Measurements from ENCODE around the gene CAMKMT.

- TF ChIP-seq, protein P1, sequence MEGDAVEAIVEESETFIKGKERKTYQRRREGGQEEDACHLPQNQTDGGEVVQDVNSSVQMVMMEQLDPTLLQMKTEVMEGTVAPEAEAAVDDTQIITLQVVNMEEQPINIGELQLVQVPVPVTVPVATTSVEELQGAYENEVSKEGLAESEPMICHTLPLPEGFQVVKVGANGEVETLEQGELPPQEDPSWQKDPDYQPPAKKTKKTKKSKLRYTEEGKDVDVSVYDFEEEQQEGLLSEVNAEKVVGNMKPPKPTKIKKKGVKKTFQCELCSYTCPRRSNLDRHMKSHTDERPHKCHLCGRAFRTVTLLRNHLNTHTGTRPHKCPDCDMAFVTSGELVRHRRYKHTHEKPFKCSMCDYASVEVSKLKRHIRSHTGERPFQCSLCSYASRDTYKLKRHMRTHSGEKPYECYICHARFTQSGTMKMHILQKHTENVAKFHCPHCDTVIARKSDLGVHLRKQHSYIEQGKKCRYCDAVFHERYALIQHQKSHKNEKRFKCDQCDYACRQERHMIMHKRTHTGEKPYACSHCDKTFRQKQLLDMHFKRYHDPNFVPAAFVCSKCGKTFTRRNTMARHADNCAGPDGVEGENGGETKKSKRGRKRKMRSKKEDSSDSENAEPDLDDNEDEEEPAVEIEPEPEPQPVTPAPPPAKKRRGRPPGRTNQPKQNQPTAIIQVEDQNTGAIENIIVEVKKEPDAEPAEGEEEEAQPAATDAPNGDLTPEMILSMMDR (IDR thresholded peaks at IDR 0.05) = no peak
- no peak for TF ChIP-seq POLR2A (IDR thresholded peaks at IDR 0.05)
Measured at GRCh38 chr2:44632931-44633689, 271.4 kb downstream of the CAMKMT start.

Data from Peyer's patch (tissue), 4 donors.